K562 (cell line): ENCODE data around the gene PEDS1. TPM values are rescaled to one million over a fixed set of nuclear protein-coding genes. Genes with fewer than 3 reads are reported as not detected.

Experiments
- AFF1 ChIP-seq, 2 experiments: fragments of 450-650 bp; IDR thresholded peaks; 2 replicates each; pipeline ENCODE4 v1.6.1; 2018; ENCODE audit warnings: mild to moderate bottlenecking in 2 of 2, low read depth in 1 of 2; ENCODE audit not compliant: partially characterized antibody in 2 of 2
- DDX20 ChIP-seq: fragments of 450-650 bp; IDR thresholded peaks from 2 replicates; pipeline ENCODE4 v1.6.1; 2016; ENCODE audit warnings: missing genetic modification characterization, low read depth, mild to moderate bottlenecking, missing compliant biosample characterization, moderate library complexity
- DPF2 ChIP-seq: fragments of 450-650 bp; IDR thresholded peaks from 2 replicates; pipeline ENCODE4 v1.6.1; 2016
- GMEB1 ChIP-seq: fragments of 250-450 bp; sonication (Bioruptor Pico); IDR thresholded peaks from 2 replicates; pipeline ENCODE4 v1.4.0; 2020; ENCODE audit warnings: mild to moderate bottlenecking
- KHSRP ChIP-seq: fragments of 450-650 bp; IDR thresholded peaks from 2 replicates; pipeline ENCODE4 v1.6.1; 2017
- MTA1 ChIP-seq: fragments of 450-650 bp; IDR thresholded peaks from 2 replicates; pipeline ENCODE4 v1.6.1; 2017; ENCODE audit warnings: borderline replicate concordance
- PHF20 ChIP-seq: fragments of 450-650 bp; IDR thresholded peaks from 2 replicates; pipeline ENCODE4 v1.6.1; 2018; ENCODE audit not compliant: partially characterized antibody
- RCOR1 ChIP-seq, 2 experiments: IDR thresholded peaks; 2 replicates each; pipeline ENCODE4 v1.6.1; 2012; ENCODE audit warnings: low read depth in 2 of 2, low read length in 2 of 2, borderline replicate concordance in 1 of 2, improper control_type of control experiment in 1 of 2
- SMARCA5 ChIP-seq: fragments of 450-650 bp; IDR thresholded peaks from 2 replicates; pipeline ENCODE4 v1.6.1; 2016
- SNAPC5 ChIP-seq: fragments of 250-450 bp; sonication (Bioruptor Pico); IDR thresholded peaks from 2 replicates; pipeline ENCODE4 v1.8.0; 2021; ENCODE audit warnings: moderate library complexity, mild to moderate bottlenecking, inconsistent platforms
- ZNF146 ChIP-seq: IDR thresholded peaks from one replicate; pipeline ENCODE4 v1.6.1; 2018; ENCODE audit warnings: missing compliant biosample characterization; ENCODE audit not compliant: unreplicated experiment
- ZNF408 ChIP-seq: fragments of 250-450 bp; sonication (Bioruptor Pico); IDR thresholded peaks from 2 replicates; pipeline ENCODE4 v1.4.0; 2020; ENCODE audit warnings: low read depth, mild to moderate bottlenecking, moderate library complexity
- ZNF445 ChIP-seq: fragments of 250-450 bp; sonication (Bioruptor Pico); IDR thresholded peaks from 2 replicates; pipeline ENCODE4 v1.4.0; 2020; ENCODE audit warnings: low read depth, mild to moderate bottlenecking, moderate library complexity
- ZNF592 ChIP-seq: fragments of 450-650 bp; IDR thresholded peaks from 2 replicates; pipeline ENCODE4 v1.6.1; 2017; ENCODE audit warnings: antibody characterized with exemption, mild to moderate bottlenecking
- polyA plus RNA-seq, 8 experiments: library from polyadenylated mRNA; depleted of rRNA in 4 of 8; stranded (reverse) in 5 of 8; unstranded in 3 of 8; fragments of >200 nt; fragmentation: Nextera tagmentation in 2 of 8; fragmentation: Illumina TruSeq in 1 of 8; extraction: Ambion mirVana in 2 of 8; extraction: Trizol in 1 of 8; gene quantifications; 2 replicates each; pipeline versions ENCODE4 v1.2.1 to v1.2.3, GENCODE V29; 2011 to 2014; ENCODE audit warnings: inconsistent platforms in 1 of 8, missing spikeins in 1 of 8
- total RNA-seq, 7 experiments: library from RNA; depleted of rRNA in 6 of 7; stranded (reverse); fragments of >200 nt in 6 of 7; fragmentation: Illumina TruSeq in 2 of 7; extraction: Trizol in 2 of 7; gene quantifications; 2 replicates each; pipeline versions ENCODE4 v1.2.1 to v1.2.3, GENCODE V29; 2011 to 2021; ENCODE audit warnings: low replicate concordance in 1 of 7

Gene PEDS1
- total and polyA plus RNA-seq, 9 of the 15 experiments (the other 6 are each of a cell fraction or from before 2014, with no cell fraction given) = 2.9 to 38.5 (median 24.2) TPM

- peak in 1 of 2 experiments; percentile 59 for TF ChIP-seq AFF1 (IDR thresholded peaks at IDR 0.05; ENCODE audit: low read depth in 1 of 2, partially characterized antibody in 2 of 2)
- TF ChIP-seq ZNF445 = no peak
- no peak for TF ChIP-seq DDX20
- TF ChIP-seq RCOR1 (IDR thresholded peaks at IDR 0.05; ENCODE audit: borderline replicate concordance in 1 of 2, low read depth in 2 of 2, low read length in 2 of 2) = 0 out of 4 replicates have a peak, but pooled peaks of 1 of the 2 experiments have one; percentile 9
- no peak for TF ChIP-seq KHSRP
- TF ChIP-seq MTA1 = 0 out of 2 replicates have a peak, but pooled peaks have one; percentile 19
- TF ChIP-seq ZNF146 (CRISPR knock-in tag) = no peak
- peak; percentile 31 for TF ChIP-seq PHF20
- TF ChIP-seq GMEB1 = no peak
- TF ChIP-seq ZNF408 = no peak
- no peak for TF ChIP-seq ZNF592
- TF ChIP-seq DPF2 = no peak
- TF ChIP-seq SMARCA5 = peak; percentile 71
- no peak for TF ChIP-seq SNAPC5 (CRISPR knock-in tag)
These were observed 39.9 kb downstream of the PEDS1 start (continued) for GRCh38 chr20:50113420-50114224.
